Measurements from ENCODE around the gene MRPS5.
"Not testable (repeated sequence)": the region's sequence is repeated elsewhere in the genome, so short reads cannot be mapped to it uniquely, and the experiment has no call there.

MRPS5 gene

DNA sequence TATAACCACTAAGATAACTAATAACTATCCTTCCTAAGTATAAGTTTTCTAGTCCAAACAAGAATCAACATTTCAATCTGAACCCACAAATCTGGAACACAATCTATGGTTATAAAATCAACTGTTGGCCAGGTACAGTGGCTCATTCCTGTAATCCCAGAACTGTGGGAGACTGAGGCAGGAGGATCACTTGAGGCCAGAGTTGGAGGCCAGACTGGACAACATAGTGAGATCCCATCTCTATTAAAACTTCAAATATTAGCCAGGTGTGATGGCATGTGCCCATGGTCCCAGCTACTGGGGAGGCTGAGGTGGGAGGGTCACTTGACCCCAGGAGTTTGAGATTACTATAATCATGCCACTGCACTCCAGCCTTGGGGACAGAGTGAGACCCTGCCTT is 11.2 kb downstream of the MRPS5 start:
- Mint-ChIP-seq H3K36me3 (peaks cover 22% of the 10 kb centered on the region), H3K9me3 (ENCODE audit: low read depth) (no peaks in the 10 kb centered on the region), H3K27ac (no peak overlapping the region), H3K4me1 (ENCODE audit: low read depth) (peaks cover 13% of the 10 kb centered on the region), H3K4me3 (no peak overlapping the region), H3K27me3 (no peaks in the 10 kb centered on the region)

DNA sequence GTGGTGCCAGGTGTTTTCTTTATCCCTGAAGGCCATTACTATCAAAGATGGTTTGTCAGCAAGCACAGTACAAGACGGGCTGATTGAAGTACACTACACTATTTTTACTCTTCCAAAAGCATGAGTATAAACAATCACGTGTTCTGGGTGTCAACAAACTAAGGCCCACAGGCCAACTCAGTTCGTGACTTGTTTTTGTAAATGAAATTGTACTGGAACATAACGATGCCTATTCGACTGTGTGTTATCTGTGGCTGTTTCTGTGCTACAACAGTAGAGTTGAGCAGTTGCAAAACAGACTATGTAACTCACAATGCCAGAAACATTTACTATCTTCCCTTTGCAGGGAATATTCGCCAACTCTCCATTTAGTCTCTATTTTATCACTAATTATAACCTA is 12.3 kb downstream of the MRPS5 start:
- H3K9me3 Mint-ChIP-seq (ENCODE audit: low read depth), result no peaks in the 10 kb centered on the region
- H3K4me1 Mint-ChIP-seq (ENCODE audit: low read depth), result peaks cover 4% of the 10 kb centered on the region
- H3K36me3 Mint-ChIP-seq, result peaks cover 20% of the 10 kb centered on the region
- H3K27me3 Mint-ChIP-seq, result no peaks in the 10 kb centered on the region
- H3K27ac Mint-ChIP-seq, result no peak overlapping the region
- H3K4me3 Mint-ChIP-seq, result no peak overlapping the region

GRCh38 chr2:95106081-95106480 is 15.5 kb downstream of the MRPS5 start:
- Mint-ChIP-seq H3K27ac (no peak overlapping the region), H3K9me3 (ENCODE audit: low read depth) (no peaks in the 10 kb centered on the region), H3K27me3 (no peaks in the 10 kb centered on the region), H3K4me1 (ENCODE audit: low read depth) (peaks cover 4% of the 10 kb centered on the region), H3K36me3 (peaks cover 25% of the 10 kb centered on the region), H3K4me3 (no peak overlapping the region)

GRCh38 chr2:95104606-95105005 is 17.0 kb downstream of the MRPS5 start:
- Mint-ChIP-seq H3K9me3 (ENCODE audit: low read depth) (no peaks in the 10 kb centered on the region), H3K27ac (no peak overlapping the region), H3K4me3 (no peak overlapping the region), H3K4me1 (ENCODE audit: low read depth) (peaks cover 4% of the 10 kb centered on the region), H3K36me3 (peaks cover 25% of the 10 kb centered on the region), H3K27me3 (no peaks in the 10 kb centered on the region)

DNA sequence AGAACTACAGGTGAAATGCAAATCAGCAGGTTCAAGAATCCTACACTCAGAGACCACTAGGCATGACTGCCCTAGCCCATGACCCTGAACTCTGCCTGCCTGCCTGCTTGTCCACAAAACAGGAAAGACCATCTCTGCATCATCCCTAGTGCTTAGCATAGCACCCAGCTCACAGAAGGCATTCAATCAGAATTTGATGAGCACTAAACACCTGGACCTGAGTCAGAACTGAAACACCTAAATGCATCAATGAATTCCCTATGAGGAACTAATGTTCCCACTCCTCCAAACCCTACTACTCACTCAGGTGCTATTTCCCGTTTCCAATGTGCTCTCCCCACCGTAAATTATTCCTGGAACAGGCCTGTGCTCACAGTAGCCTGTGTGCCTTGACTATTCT is 21.7 kb downstream of the MRPS5 start:
- Mint-ChIP-seq H3K9me3 (ENCODE audit: low read depth) (no peaks in the 10 kb centered on the region), H3K27ac (no peak overlapping the region), H3K27me3 (no peaks in the 10 kb centered on the region), H3K4me1 (ENCODE audit: low read depth) (peaks cover 23% of the 10 kb centered on the region), H3K4me3 (no peak overlapping the region), H3K36me3 (peaks cover 22% of the 10 kb centered on the region)

DNA sequence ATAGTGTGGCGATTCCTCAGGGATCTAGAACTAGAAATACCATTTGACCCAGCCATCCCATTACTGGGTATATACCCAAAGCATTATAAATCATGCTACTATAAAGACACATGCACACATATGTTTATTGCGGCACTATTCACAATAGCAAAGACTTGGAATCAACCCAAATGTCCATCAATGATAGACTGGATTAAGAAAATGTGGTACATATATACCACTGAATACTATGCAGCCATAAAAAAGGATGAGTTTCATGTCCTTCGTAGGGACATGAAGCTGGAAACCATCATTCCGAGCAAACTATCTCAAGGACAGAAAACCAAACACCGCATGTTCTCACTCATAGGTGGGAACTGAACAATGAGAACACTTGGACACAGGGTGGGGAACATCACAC is 23.3 kb downstream of the MRPS5 start:
- Mint-ChIP-seq H3K4me1 (ENCODE audit: low read depth) (peaks cover 30% of the 10 kb centered on the region), H3K36me3 (peaks cover 19% of the 10 kb centered on the region)
- H3K27me3 Mint-ChIP-seq; H3K4me3 Mint-ChIP-seq; H3K9me3 Mint-ChIP-seq (ENCODE audit: low read depth); H3K27ac Mint-ChIP-seq: not testable (repeated sequence)

DNA sequence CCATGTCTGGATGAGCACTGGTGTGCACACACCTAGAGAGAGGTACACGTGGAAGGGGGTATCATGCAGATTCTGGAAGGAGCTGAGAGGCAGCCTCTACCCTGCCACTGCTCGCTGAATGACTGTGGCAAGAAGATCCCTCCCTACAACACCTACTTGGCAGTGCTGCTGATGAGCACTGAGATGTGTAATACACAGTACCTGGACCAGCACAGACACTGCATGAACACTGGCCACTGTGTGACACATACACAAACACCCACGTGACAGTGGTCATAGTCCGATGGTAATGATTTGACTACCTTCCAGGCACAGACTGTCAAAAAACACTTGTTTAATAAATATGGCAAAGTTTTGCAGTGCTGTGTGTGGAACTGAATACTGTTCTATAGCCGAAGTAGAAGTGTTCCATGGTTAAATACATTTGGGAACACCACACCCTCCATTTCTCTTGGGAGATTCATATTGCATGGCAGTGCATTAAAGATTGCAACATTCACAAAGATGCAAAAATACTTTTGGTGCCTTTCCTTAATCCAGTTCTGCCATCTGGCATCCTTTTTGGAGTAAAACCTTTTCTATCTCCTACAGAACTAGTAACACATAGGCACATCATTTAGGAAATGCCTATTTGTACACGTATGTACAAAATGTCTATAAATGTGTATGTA is 29.6 kb downstream of the MRPS5 start:
- H3K27me3 Mint-ChIP-seq, result no peaks in the 10 kb centered on the region
- no peak overlapping the region for H3K27ac Mint-ChIP-seq
- H3K4me1 Mint-ChIP-seq (ENCODE audit: low read depth), result peaks cover 27% of the 10 kb centered on the region
- no peaks in the 10 kb centered on the region for H3K9me3 Mint-ChIP-seq (ENCODE audit: low read depth)
- H3K36me3 Mint-ChIP-seq, result peaks cover 5% of the 10 kb centered on the region
- H3K4me3 Mint-ChIP-seq, result no peak overlapping the region

GRCh38 chr2:95087379-95087778 is 34.2 kb downstream of the MRPS5 start:
- Mint-ChIP-seq H3K4me3 (no peak overlapping the region), H3K27me3 (no peaks in the 10 kb centered on the region), H3K27ac (no peak overlapping the region), H3K4me1 (ENCODE audit: low read depth) (no peaks in the 10 kb centered on the region), H3K36me3 (no peaks in the 10 kb centered on the region), H3K9me3 (ENCODE audit: low read depth) (no peaks in the 10 kb centered on the region)

- no peaks in the 10 kb centered on the region for H3K36me3 Mint-ChIP-seq
- no peaks in the 10 kb centered on the region for H3K27me3 Mint-ChIP-seq
- H3K9me3 Mint-ChIP-seq (ENCODE audit: low read depth), result no peaks in the 10 kb centered on the region
- no peak overlapping the region for H3K27ac Mint-ChIP-seq
- H3K4me1 Mint-ChIP-seq (ENCODE audit: low read depth), result no peaks in the 10 kb centered on the region
- H3K4me3 Mint-ChIP-seq, result no peak overlapping the region
Measured at GRCh38 chr2:95086017-95086416, 35.6 kb downstream of the MRPS5 start.

- H3K27ac Mint-ChIP-seq, result no peak overlapping the region
- peaks cover 22% of the 10 kb centered on the region for H3K4me1 Mint-ChIP-seq (ENCODE audit: low read depth)
- H3K36me3 Mint-ChIP-seq, result no peaks in the 10 kb centered on the region
- no peaks in the 10 kb centered on the region for H3K9me3 Mint-ChIP-seq (ENCODE audit: low read depth)
- no peak overlapping the region for H3K4me3 Mint-ChIP-seq
- no peaks in the 10 kb centered on the region for H3K27me3 Mint-ChIP-seq
Measured at GRCh38 chr2:95082477-95082876, 39.1 kb downstream of the MRPS5 start.

DNA sequence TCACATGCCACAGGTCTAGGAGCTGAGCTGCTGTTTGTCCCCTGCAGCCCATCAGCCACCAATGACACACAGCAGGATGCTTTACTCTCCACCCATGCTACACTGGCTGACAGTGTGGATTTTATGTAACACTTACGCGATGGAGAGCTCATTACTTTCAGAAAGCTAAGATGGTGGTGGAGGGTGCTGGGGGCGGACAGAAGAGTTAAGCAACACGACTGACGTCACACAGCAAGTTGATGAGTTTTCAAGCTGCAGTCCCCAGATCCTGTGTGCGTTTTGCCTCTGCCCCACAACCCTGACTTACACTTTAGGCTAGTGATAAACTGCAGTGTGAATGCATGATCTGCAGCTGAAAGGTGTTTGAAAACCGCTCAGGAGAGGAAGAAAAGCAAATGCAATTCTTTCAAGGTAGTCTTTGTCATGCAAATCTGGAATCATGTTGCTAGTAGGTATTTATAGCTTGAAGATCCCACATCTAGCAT is 42.4 kb downstream of the MRPS5 start:
- H3K36me3 Mint-ChIP-seq, result no peaks in the 10 kb centered on the region
- peaks cover 49% of the 10 kb centered on the region for H3K4me1 Mint-ChIP-seq (ENCODE audit: low read depth)
- no peaks in the 10 kb centered on the region for H3K27me3 Mint-ChIP-seq
- H3K27ac Mint-ChIP-seq, result no peak overlapping the region
- no peaks in the 10 kb centered on the region for H3K9me3 Mint-ChIP-seq (ENCODE audit: low read depth)
- no peak overlapping the region for H3K4me3 Mint-ChIP-seq

GRCh38 chr2:95077861-95078603 is 43.6 kb downstream of the MRPS5 start:
- Mint-ChIP-seq H3K4me3 (peak overlapping the region; percentile 14), H3K4me1 (ENCODE audit: low read depth) (peaks cover 61% of the 10 kb centered on the region), H3K27me3 (no peaks in the 10 kb centered on the region)

GRCh38 chr2:95077530-95077825 is 44.1 kb downstream of the MRPS5 start:
- no peaks in the 10 kb centered on the region for H3K9me3 Mint-ChIP-seq (ENCODE audit: low read depth)
- H3K4me1 Mint-ChIP-seq (ENCODE audit: low read depth), result peaks cover 66% of the 10 kb centered on the region
- no peaks in the 10 kb centered on the region for H3K36me3 Mint-ChIP-seq
- peak overlapping the region; percentile 71 for H3K4me3 Mint-ChIP-seq
- H3K27me3 Mint-ChIP-seq, result no peaks in the 10 kb centered on the region
- peak overlapping the region; percentile 80 for H3K27ac Mint-ChIP-seq

More at GRCh38 chr2:95077861-95078603, 43.6 kb downstream of the MRPS5 start:
- Mint-ChIP-seq H3K27ac (peak overlapping the region; percentile 80), H3K36me3 (no peaks in the 10 kb centered on the region), H3K9me3 (ENCODE audit: low read depth) (no peaks in the 10 kb centered on the region)

GRCh38 chr2:95076705-95077529 is 44.7 kb downstream of the MRPS5 start:
- Mint-ChIP-seq H3K27me3 (no peaks in the 10 kb centered on the region), H3K27ac (peak overlapping the region; percentile 94), H3K4me1 (ENCODE audit: low read depth) (peaks cover 70% of the 10 kb centered on the region), H3K4me3 (peak overlapping the region; percentile 78), H3K9me3 (ENCODE audit: low read depth) (no peaks in the 10 kb centered on the region), H3K36me3 (no peaks in the 10 kb centered on the region)

GRCh38 chr2:95075440-95076132 is 46.0 kb downstream of the MRPS5 start:
- peak overlapping the region; percentile 78 for H3K4me3 Mint-ChIP-seq
- H3K4me1 Mint-ChIP-seq (ENCODE audit: low read depth), result peaks cover 70% of the 10 kb centered on the region
- H3K36me3 Mint-ChIP-seq, result no peaks in the 10 kb centered on the region
- no peaks in the 10 kb centered on the region for H3K27me3 Mint-ChIP-seq
- peak overlapping the region; percentile 94 for H3K27ac Mint-ChIP-seq
- H3K9me3 Mint-ChIP-seq (ENCODE audit: low read depth), result no peaks in the 10 kb centered on the region

All from activated naive CD8-positive, alpha-beta T cell (primary cell).